Parathyroid adenoma (tissue), 2 donors: ENCODE results near the gene ARHGEF38.

Experiments
- H2AFZ ChIP-seq: fragments of 300-600 bp; sonication (generic); one replicate; pipeline ENCODE4 v1.7.0; 2017; ENCODE audit warnings: antibody characterized with exemption, mild to moderate bottlenecking
- H3K27ac ChIP-seq: fragments of 300-600 bp; sonication (generic); one replicate; pipeline ENCODE4 v1.7.0; 2017
- H3K27me3 ChIP-seq: fragments of 300-600 bp; sonication (generic); one replicate; pipeline ENCODE4 v1.7.0; 2017; ENCODE audit warnings: low read length; ENCODE audit not compliant: control insufficient read depth, insufficient read depth
- H3K36me3 ChIP-seq: fragments of 300-600 bp; sonication (generic); one replicate; pipeline ENCODE4 v1.7.0; 2017; ENCODE audit warnings: low read length; ENCODE audit not compliant: control insufficient read depth, insufficient read depth
- H3K4me1 ChIP-seq: fragments of 300-600 bp; sonication (generic); one replicate; pipeline ENCODE4 v1.7.0; 2017; ENCODE audit warnings: control low read depth
- H3K4me2 ChIP-seq: fragments of 300-600 bp; sonication (generic); one replicate; pipeline ENCODE4 v1.7.0; 2017; ENCODE audit warnings: low read length
- H3K4me3 ChIP-seq: fragments of 300-600 bp; sonication (generic); one replicate; pipeline ENCODE4 v1.7.0; 2017; ENCODE audit warnings: low read depth, low read length
- H3K79me2 ChIP-seq: fragments of 300-600 bp; sonication (generic); one replicate; pipeline ENCODE4 v1.7.0; 2017; ENCODE audit warnings: control low read depth
- H3K9ac ChIP-seq: fragments of 300-600 bp; sonication (generic); one replicate; pipeline ENCODE4 v1.7.0; 2017; ENCODE audit warnings: mild to moderate bottlenecking
- H3K9me3 ChIP-seq: fragments of 300-600 bp; sonication (generic); one replicate; pipeline ENCODE4 v1.7.0; 2017; ENCODE audit warnings: low read length; ENCODE audit not compliant: control insufficient read depth
- CTCF ChIP-seq: fragments of 300-600 bp; sonication (generic); IDR thresholded peaks from one replicate; pipeline ENCODE4 v1.7.0; 2017; ENCODE audit warnings: antibody characterized with exemption, mild to moderate bottlenecking
- donor health status: primary hyperparathyroidism.

The ARHGEF38 gene

GRCh38 chr4:105594099-105595010 is 41.9 kb downstream of the ARHGEF38 start:
- Histone ChIP-seq H3K9me3 (no peaks in the 10 kb centered on the region), H2AFZ (no peak overlapping the region), H3K9ac (no peak overlapping the region), H3K4me3 (no peak overlapping the region), H3K4me1 (no peaks in the 10 kb centered on the region), H3K79me2 (no peaks in the 10 kb centered on the region), H3K27me3 (no peaks in the 10 kb centered on the region), H3K27ac (no peak overlapping the region), H3K4me2 (no peak overlapping the region), H3K36me3 (no peaks in the 10 kb centered on the region)
- TF ChIP-seq CTCF, result no peak

GRCh38 chr4:105596684-105597083 is 44.3 kb downstream of the ARHGEF38 start:
- no peaks in the 10 kb centered on the region for H3K79me2 ChIP-seq
- no peak overlapping the region for H3K27ac ChIP-seq
- H3K4me1 ChIP-seq, result no peaks in the 10 kb centered on the region
- no peak overlapping the region for H3K9ac ChIP-seq
- no peak overlapping the region for H2AFZ ChIP-seq
- H3K36me3 ChIP-seq, result no peaks in the 10 kb centered on the region
- no peak overlapping the region for H3K4me3 ChIP-seq
- no peaks in the 10 kb centered on the region for H3K27me3 ChIP-seq
- no peak for TF ChIP-seq CTCF
- H3K4me2 ChIP-seq, result no peak overlapping the region
- H3K9me3 ChIP-seq, result no peaks in the 10 kb centered on the region

GRCh38 chr4:105598052-105598451 is 45.6 kb downstream of the ARHGEF38 start:
- Histone ChIP-seq H3K27ac (no peak overlapping the region), H3K9ac (no peak overlapping the region), H3K27me3 (no peaks in the 10 kb centered on the region)

GRCh38 chr4:105598787-105599186 is 46.4 kb downstream of the ARHGEF38 start:
- Histone ChIP-seq H2AFZ (no peak overlapping the region), H3K79me2 (no peaks in the 10 kb centered on the region), H3K27ac (no peak overlapping the region), H3K36me3 (no peaks in the 10 kb centered on the region), H3K27me3 (no peaks in the 10 kb centered on the region), H3K9me3 (no peaks in the 10 kb centered on the region), H3K9ac (no peak overlapping the region), H3K4me3 (no peak overlapping the region), H3K4me2 (no peak overlapping the region), H3K4me1 (no peaks in the 10 kb centered on the region)
- no peak for TF ChIP-seq CTCF

More at GRCh38 chr4:105598052-105598451, 45.6 kb downstream of the ARHGEF38 start:
- no peak overlapping the region for H3K4me3 ChIP-seq
- H2AFZ ChIP-seq, result no peak overlapping the region
- H3K36me3 ChIP-seq, result no peaks in the 10 kb centered on the region
- H3K79me2 ChIP-seq, result no peaks in the 10 kb centered on the region
- no peaks in the 10 kb centered on the region for H3K4me1 ChIP-seq
- no peaks in the 10 kb centered on the region for H3K9me3 ChIP-seq
- no peak overlapping the region for H3K4me2 ChIP-seq
- TF ChIP-seq CTCF, result no peak

- H3K4me3 ChIP-seq, result no peak overlapping the region
These were observed 47.1 kb downstream of the ARHGEF38 start for GRCh38 chr4:105599482-105599881.

More at GRCh38 chr4:105599482-105599881, 47.1 kb downstream of the ARHGEF38 start:
- H3K4me2 ChIP-seq, result no peak overlapping the region
- H3K27me3 ChIP-seq, result no peaks in the 10 kb centered on the region
- no peak overlapping the region for H2AFZ ChIP-seq
- no peaks in the 10 kb centered on the region for H3K36me3 ChIP-seq
- H3K79me2 ChIP-seq, result no peaks in the 10 kb centered on the region
- no peaks in the 10 kb centered on the region for H3K4me1 ChIP-seq
- no peak overlapping the region for H3K27ac ChIP-seq
- H3K9me3 ChIP-seq, result no peaks in the 10 kb centered on the region
- no peak overlapping the region for H3K9ac ChIP-seq
- no peak for TF ChIP-seq CTCF
